Right atrium auricular region (tissue), 2 donors: ENCODE results near the gene NDUFAF8. TPM values are rescaled to one million over a fixed set of nuclear protein-coding genes. Genes with fewer than 3 reads are reported as not detected.

Source experiments
- DNase-seq: peaks from one replicate; pipeline ENCODE4 v3.0.0-alpha.2; 2019; ENCODE audit warnings: low spot score
- H3K27ac ChIP-seq, 2 donors: fragments of 200-600 bp; sonication (generic); 1 replicate in 1 of 2; 2 replicates in 1 of 2; pipeline ENCODE4 v1.5.1; 2016 to 2019
- H3K27me3 ChIP-seq, 2 donors: fragments of 200-600 bp; sonication (generic); one replicate each; pipeline versions ENCODE4 v1.5.1 to v1.6.0; 2017 to 2019
- H3K36me3 ChIP-seq: fragments of 200-600 bp; sonication (generic); one replicate; pipeline ENCODE4 v1.5.1; 2016
- H3K4me1 ChIP-seq, 2 donors: fragments of 200-600 bp; sonication (generic); one replicate each; pipeline versions ENCODE4 v1.5.1 to v1.6.0; 2017 to 2019
- H3K4me3 ChIP-seq, 2 donors: fragments of 200-600 bp; sonication (generic); 1 replicate in 1 of 2; 2 replicates in 1 of 2; pipeline ENCODE4 v1.5.1; 2017 to 2019; ENCODE audit warnings: mild to moderate bottlenecking in 1 of 2, moderate library complexity in 1 of 2
- H3K9me3 ChIP-seq, 2 donors: fragments of 200-600 bp; sonication (generic); one replicate each; pipeline ENCODE4 v1.5.1; 2019
- CTCF ChIP-seq, 2 donors: fragments of 200-600 bp; sonication (generic); IDR thresholded peaks; one replicate each; pipeline ENCODE4 v1.5.1; 2019; ENCODE audit warnings: antibody characterized with exemption in 2 of 2
- total RNA-seq, 2 donors: library from RNA; depleted of rRNA; stranded (reverse); fragments of >200 nt; gene quantifications; one replicate each; pipeline ENCODE4 v1.1.0, GENCODE V29; 2016

NDUFAF8 gene
- total RNA-seq, 2 donors from 2014 or later = 53.1 to 53.5 TPM

GRCh38 chr17:81195941-81196495 is 43.1 kb upstream of the NDUFAF8 start:
- H3K4me3 ChIP-seq = no peak overlapping the region
- H3K27me3 ChIP-seq = no peaks in the 10 kb centered on the region
- H3K27ac ChIP-seq = no peak overlapping the region
- DNase-seq = no peak
- H3K4me1 ChIP-seq = peaks cover 0 to 8% of the 10 kb centered on the region in 2 donors
- H3K36me3 ChIP-seq = no peaks in the 10 kb centered on the region
- H3K9me3 ChIP-seq = no peaks in the 10 kb centered on the region
- TF ChIP-seq CTCF (IDR thresholded peaks at IDR 0.05) = no peak

GRCh38 chr17:81196505-81197408 is 42.4 kb upstream of the NDUFAF8 start:
- no peak for TF ChIP-seq CTCF (IDR thresholded peaks at IDR 0.05)
- Histone ChIP-seq H3K4me1 (peaks cover 0 to 9% of the 10 kb centered on the region in 2 donors), H3K9me3 (no peaks in the 10 kb centered on the region), H3K36me3 (no peaks in the 10 kb centered on the region), H3K27me3 (no peaks in the 10 kb centered on the region), H3K4me3 (no peak overlapping the region), H3K27ac (no peak overlapping the region)
- DNase-seq = no peak

GRCh38 chr17:81197409-81197795 is 41.7 kb upstream of the NDUFAF8 start:
- Histone ChIP-seq H3K4me3 (no peak overlapping the region), H3K27ac (no peak overlapping the region), H3K4me1 (peaks cover 0 to 9% of the 10 kb centered on the region in 2 donors), H3K27me3 (no peaks in the 10 kb centered on the region), H3K36me3 (no peaks in the 10 kb centered on the region), H3K9me3 (no peaks in the 10 kb centered on the region)
- no peak for TF ChIP-seq CTCF (IDR thresholded peaks at IDR 0.05)
- DNase-seq = no peak

- H3K9me3 ChIP-seq = no peaks in the 10 kb centered on the region
- TF ChIP-seq CTCF (IDR thresholded peaks at IDR 0.05) = no peak
- H3K36me3 ChIP-seq = no peaks in the 10 kb centered on the region
- H3K27me3 ChIP-seq = no peaks in the 10 kb centered on the region
- H3K27ac ChIP-seq = no peak overlapping the region
- peaks cover 0 to 9% of the 10 kb centered on the region in 2 donors for H3K4me1 ChIP-seq
- DNase-seq = no peak
- H3K4me3 ChIP-seq = no peak overlapping the region
These were observed 41.2 kb upstream of the NDUFAF8 start for GRCh38 chr17:81197831-81198490.

- Histone ChIP-seq H3K36me3 (no peaks in the 10 kb centered on the region), H3K4me1 (peaks cover 0 to 9% of the 10 kb centered on the region in 2 donors), H3K9me3 (no peaks in the 10 kb centered on the region), H3K27me3 (no peaks in the 10 kb centered on the region), H3K27ac (no peak overlapping the region), H3K4me3 (no peak overlapping the region)
- no peak for DNase-seq
- no peak for TF ChIP-seq CTCF (IDR thresholded peaks at IDR 0.05)
These were observed 40.2 kb upstream of the NDUFAF8 start for GRCh38 chr17:81198826-81199481.
